Progenitor cell of endocrine pancreas (in vitro differentiated cells): Measurements from ENCODE around the gene WNT7A. TPM values are rescaled to one million over a fixed set of nuclear protein-coding genes. Genes with fewer than 3 reads are reported as not detected.

Experiments
- DNase-seq: peaks from one replicate; pipeline ENCODE4 v3.0.0; 2021; ENCODE audit warnings: low spot score; ENCODE audit not compliant: unreplicated experiment
- H3K27ac Mint-ChIP-seq: 2 replicates; pipeline ENCODE4 v1.8.0; 2021; ENCODE audit warnings: mild to moderate bottlenecking, moderate library complexity, mixed read lengths
- H3K27me3 Mint-ChIP-seq: 2 replicates; pipeline ENCODE4 v1.8.0; 2021; ENCODE audit warnings: mixed read lengths
- H3K36me3 Mint-ChIP-seq: 2 replicates; pipeline ENCODE4 v1.8.0; 2022; ENCODE audit warnings: mixed read lengths; ENCODE audit not compliant: insufficient read depth
- H3K4me1 Mint-ChIP-seq: 2 replicates; pipeline ENCODE4 v1.8.0; 2021; ENCODE audit warnings: low read depth, mixed read lengths
- H3K4me3 Mint-ChIP-seq: 2 replicates; pipeline ENCODE4 v1.8.0; 2021; ENCODE audit warnings: low read depth, mild to moderate bottlenecking, moderate library complexity, mixed read lengths
- H3K9me3 Mint-ChIP-seq: 2 replicates; pipeline ENCODE4 v1.8.0; 2021; ENCODE audit warnings: low read depth, mixed read lengths
- CTCF ChIP-seq: fragments of 200-600 bp; sonication (generic); IDR thresholded peaks from one replicate; pipeline ENCODE4 v1.5.0; 2021; ENCODE audit warnings: antibody characterized with exemption, mild to moderate bottlenecking; ENCODE audit not compliant: unreplicated experiment
- total RNA-seq: library from RNA; stranded (reverse); gene quantifications from 2 replicates; pipeline ENCODE4 v1.2.1, GENCODE V29; 2021

WNT7A gene
- total RNA-seq, 1 donor from 2014 or later: not detected

DNA sequence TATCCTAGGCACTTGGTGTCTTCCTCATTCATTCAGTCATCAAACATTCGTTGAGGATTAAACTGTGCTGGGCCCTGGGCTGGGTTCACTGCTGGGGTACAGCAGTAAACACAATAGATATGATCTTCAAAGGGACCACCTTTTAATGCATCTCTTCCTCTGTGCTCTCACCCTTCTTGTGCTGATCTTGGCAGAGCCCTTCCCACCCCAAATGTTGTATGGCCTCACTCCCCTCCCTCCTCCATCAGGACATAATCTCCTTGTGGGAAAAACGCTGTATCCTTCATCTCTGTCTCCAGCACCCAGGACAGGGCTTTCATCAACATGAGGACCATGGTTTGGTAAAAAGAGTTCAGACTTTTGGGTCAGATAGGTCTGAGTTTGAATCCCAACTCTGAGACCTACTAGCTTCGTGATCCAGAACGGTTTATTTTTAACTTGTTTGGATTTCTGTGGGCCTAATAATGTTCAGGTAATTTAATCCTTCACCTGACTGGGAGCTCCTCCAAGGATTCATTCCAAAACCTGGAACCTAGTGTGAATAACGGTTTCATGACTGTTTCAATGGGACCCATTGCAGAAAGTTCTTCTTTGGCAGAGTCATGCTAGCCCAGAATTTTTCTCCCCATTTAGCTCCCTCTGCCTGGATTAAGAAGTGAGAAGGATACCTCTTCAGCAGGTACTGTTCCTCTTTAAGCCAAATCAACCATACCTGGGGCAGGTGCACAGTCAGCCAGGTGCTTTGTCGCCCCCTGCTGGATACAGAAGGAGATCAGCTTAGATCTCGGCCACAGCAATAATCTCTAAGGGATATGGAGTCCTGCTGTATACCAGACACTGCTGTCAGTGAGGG lies 5.2 kb upstream of the WNT7A start:
- H3K9me3 Mint-ChIP-seq: no peaks in the 10 kb centered on the region
- no peak overlapping the region for H3K27ac Mint-ChIP-seq
- peak; percentile 92 for TF ChIP-seq CTCF
- H3K36me3 Mint-ChIP-seq: no peaks in the 10 kb centered on the region
- H3K4me1 Mint-ChIP-seq: no peaks in the 10 kb centered on the region
- no peak overlapping the region for H3K4me3 Mint-ChIP-seq
- H3K27me3 Mint-ChIP-seq: peaks cover 84% of the 10 kb centered on the region
- peak; percentile 68 for DNase-seq

- DNase-seq: no peak
- H3K36me3 Mint-ChIP-seq: no peaks in the 10 kb centered on the region
- H3K27ac Mint-ChIP-seq: no peak overlapping the region
- H3K4me1 Mint-ChIP-seq: peaks cover 3% of the 10 kb centered on the region
- peaks cover 83% of the 10 kb centered on the region for H3K27me3 Mint-ChIP-seq
- TF ChIP-seq CTCF: no peak
- no peaks in the 10 kb centered on the region for H3K9me3 Mint-ChIP-seq
- H3K4me3 Mint-ChIP-seq: no peak overlapping the region
Measured at GRCh38 chr3:13883681-13884080, 3.8 kb upstream of the WNT7A start.

- no peak for DNase-seq
- Mint-ChIP-seq H3K4me1 (peaks cover 5% of the 10 kb centered on the region), H3K27me3 (peaks cover 85% of the 10 kb centered on the region), H3K4me3 (no peak overlapping the region), H3K36me3 (no peaks in the 10 kb centered on the region), H3K9me3 (no peaks in the 10 kb centered on the region), H3K27ac (no peak overlapping the region)
- no peak for TF ChIP-seq CTCF
Measured at GRCh38 chr3:13882876-13883275, 3.0 kb upstream of the WNT7A start.

DNA sequence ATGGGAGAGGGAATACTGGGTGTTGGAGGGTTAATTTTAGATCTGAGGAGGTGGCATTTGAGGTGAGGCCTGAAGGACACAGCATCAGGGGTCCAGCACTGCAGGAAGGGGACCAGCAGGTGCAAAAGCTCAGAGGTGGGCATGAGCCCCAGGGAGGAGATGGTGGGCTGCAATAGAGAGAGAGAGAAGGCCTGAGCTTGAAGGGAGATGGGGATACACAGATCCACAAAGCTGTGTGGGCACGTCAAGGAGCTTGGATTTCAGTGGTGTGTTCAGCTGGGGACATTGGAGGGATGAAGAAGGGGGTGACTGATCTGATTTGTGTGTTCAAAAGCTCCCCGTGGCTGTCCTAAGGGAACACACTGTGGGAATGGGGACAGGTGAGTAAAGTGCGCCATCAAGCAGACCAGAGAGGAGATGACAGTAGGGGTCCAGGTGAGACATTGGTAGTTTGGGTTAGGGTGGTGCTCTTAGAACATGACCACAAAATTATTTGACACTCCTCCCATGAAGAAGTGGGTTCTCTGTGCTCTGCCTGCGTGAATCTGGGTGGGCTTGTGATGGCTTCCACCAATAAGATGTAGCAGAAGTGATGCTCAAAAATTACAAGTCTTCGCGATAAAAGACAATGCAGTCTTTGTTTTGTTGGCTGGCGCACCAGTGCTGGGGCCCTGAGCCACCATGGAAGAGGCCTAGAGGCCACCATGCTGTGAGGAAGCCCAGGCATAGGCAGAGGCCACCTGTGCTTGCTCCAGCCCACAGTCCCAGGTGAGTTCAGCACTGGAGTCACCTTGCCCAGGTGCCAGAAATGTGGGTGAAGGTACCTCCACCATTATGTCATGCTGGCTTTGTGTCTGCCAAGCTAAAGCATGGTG lies 1.9 kb upstream of the WNT7A start:
- Mint-ChIP-seq H3K27ac (no peak overlapping the region), H3K4me1 (peaks cover 5% of the 10 kb centered on the region), H3K9me3 (no peaks in the 10 kb centered on the region), H3K27me3 (peaks cover 85% of the 10 kb centered on the region), H3K4me3 (no peak overlapping the region), H3K36me3 (no peaks in the 10 kb centered on the region)
- no peak for TF ChIP-seq CTCF
- no peak for DNase-seq

DNA sequence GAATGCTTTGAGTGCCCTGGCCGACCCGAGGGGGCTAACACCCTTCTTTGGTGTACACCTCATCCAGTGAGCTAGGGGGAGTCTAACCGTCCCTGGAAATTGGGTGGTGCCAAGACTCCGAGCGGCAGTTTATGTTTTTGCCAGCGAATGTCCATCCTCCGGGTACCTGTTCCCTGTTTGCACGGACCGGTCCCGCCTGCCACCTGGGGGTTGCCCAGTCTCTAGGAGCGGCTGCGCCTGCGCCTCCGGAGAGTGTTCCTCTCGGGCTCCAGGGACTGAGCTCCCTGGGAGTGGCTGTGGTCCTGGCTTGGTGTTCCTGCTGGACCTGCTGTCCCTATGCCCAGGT lies 913 bp upstream of the WNT7A start:
- DNase-seq: no peak
- peak overlapping the region; percentile 8 for H3K4me3 Mint-ChIP-seq

More for the DNA sequence above, 913 bp upstream of the WNT7A start:
- H3K27me3 Mint-ChIP-seq: peaks cover 88% of the 10 kb centered on the region
- no peak overlapping the region for H3K27ac Mint-ChIP-seq
- H3K4me1 Mint-ChIP-seq: peaks cover 5% of the 10 kb centered on the region
- peak; percentile 1 for TF ChIP-seq CTCF
- no peaks in the 10 kb centered on the region for H3K9me3 Mint-ChIP-seq
- H3K36me3 Mint-ChIP-seq: no peaks in the 10 kb centered on the region
